HFFc6 (cell line): ENCODE results near the gene CEP104. TPM values are rescaled to one million over a fixed set of nuclear protein-coding genes. Genes with fewer than 3 reads are reported as not detected.

Experiments used
- DNase-seq: peaks from one replicate; pipeline ENCODE4 v3.0.0-alpha.2; 2018
- H3K27ac Mint-ChIP-seq: 2 replicates; pipeline ENCODE4 v1.8.0; 2020; ENCODE audit warnings: mild to moderate bottlenecking, mixed read lengths
- H3K27me3 Mint-ChIP-seq: 2 replicates; pipeline ENCODE4 v1.8.0; 2021; ENCODE audit warnings: mild to moderate bottlenecking, moderate library complexity, mixed read lengths; ENCODE audit not compliant: insufficient read depth
- H3K36me3 Mint-ChIP-seq: 2 replicates; pipeline ENCODE4 v1.8.0; 2021; ENCODE audit warnings: low read depth, mixed read lengths
- H3K4me1 Mint-ChIP-seq: 2 replicates; pipeline ENCODE4 v1.8.0; 2020; ENCODE audit warnings: low read depth, mixed read lengths
- H3K4me3 Mint-ChIP-seq: 2 replicates; pipeline ENCODE4 v1.8.0; 2020; ENCODE audit warnings: mild to moderate bottlenecking, moderate library complexity, mixed read lengths
- H3K9me3 Mint-ChIP-seq: 2 replicates; pipeline ENCODE4 v1.8.0; 2020; ENCODE audit warnings: mild to moderate bottlenecking, mixed read lengths
- total RNA-seq, 6 experiments: library from RNA; stranded (reverse); fragmentation: NEBNext Ultra II Directional; extraction: Animal tissue kit (Norgen Biotek cat#: 25700); gene quantifications; 2 replicates in 1 of 6; 3 replicates in 5 of 6; pipeline ENCODE4 v1.2.3, GENCODE V29; 2021
- TF ChIP-seq, protein P1 (sequence below): fragments of 200-600 bp; sonication (generic); IDR thresholded peaks from 2 replicates; pipeline ENCODE4 v1.5.0; 2021; ENCODE audit warnings: antibody characterized with exemption, mild to moderate bottlenecking

The CEP104 gene
- total RNA-seq, 6 experiments from 2014 or later: 43.2 to 63.4 (median 52.9) TPM

DNA sequence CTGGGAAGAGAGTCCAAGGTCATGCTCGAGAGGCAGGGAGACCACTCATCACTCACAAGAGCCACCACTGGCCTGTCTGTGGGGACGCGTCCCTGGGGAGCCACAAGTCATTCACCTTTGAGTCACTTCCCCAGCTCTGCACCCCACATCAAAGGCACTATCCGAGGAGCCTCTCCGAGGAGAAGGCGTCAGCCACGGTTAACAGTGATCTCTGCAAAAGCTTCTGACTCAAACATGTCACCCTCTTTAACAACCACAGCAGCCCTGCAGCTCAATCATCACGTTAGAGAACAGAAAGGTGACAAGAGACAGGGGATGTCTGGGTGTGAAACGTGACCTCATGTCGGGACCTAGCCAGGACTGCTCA is 69.7 kb downstream of the CEP104 start:
- Mint-ChIP-seq H3K36me3 (peaks cover 10% of the 10 kb centered on the region), H3K4me1 (no peaks in the 10 kb centered on the region), H3K27me3 (peaks cover 5% of the 10 kb centered on the region), H3K27ac (no peak overlapping the region), H3K4me3 (no peak overlapping the region), H3K9me3 (no peaks in the 10 kb centered on the region)
- TF ChIP-seq, protein P1, sequence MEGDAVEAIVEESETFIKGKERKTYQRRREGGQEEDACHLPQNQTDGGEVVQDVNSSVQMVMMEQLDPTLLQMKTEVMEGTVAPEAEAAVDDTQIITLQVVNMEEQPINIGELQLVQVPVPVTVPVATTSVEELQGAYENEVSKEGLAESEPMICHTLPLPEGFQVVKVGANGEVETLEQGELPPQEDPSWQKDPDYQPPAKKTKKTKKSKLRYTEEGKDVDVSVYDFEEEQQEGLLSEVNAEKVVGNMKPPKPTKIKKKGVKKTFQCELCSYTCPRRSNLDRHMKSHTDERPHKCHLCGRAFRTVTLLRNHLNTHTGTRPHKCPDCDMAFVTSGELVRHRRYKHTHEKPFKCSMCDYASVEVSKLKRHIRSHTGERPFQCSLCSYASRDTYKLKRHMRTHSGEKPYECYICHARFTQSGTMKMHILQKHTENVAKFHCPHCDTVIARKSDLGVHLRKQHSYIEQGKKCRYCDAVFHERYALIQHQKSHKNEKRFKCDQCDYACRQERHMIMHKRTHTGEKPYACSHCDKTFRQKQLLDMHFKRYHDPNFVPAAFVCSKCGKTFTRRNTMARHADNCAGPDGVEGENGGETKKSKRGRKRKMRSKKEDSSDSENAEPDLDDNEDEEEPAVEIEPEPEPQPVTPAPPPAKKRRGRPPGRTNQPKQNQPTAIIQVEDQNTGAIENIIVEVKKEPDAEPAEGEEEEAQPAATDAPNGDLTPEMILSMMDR: no peak
- no peak for DNase-seq

DNA sequence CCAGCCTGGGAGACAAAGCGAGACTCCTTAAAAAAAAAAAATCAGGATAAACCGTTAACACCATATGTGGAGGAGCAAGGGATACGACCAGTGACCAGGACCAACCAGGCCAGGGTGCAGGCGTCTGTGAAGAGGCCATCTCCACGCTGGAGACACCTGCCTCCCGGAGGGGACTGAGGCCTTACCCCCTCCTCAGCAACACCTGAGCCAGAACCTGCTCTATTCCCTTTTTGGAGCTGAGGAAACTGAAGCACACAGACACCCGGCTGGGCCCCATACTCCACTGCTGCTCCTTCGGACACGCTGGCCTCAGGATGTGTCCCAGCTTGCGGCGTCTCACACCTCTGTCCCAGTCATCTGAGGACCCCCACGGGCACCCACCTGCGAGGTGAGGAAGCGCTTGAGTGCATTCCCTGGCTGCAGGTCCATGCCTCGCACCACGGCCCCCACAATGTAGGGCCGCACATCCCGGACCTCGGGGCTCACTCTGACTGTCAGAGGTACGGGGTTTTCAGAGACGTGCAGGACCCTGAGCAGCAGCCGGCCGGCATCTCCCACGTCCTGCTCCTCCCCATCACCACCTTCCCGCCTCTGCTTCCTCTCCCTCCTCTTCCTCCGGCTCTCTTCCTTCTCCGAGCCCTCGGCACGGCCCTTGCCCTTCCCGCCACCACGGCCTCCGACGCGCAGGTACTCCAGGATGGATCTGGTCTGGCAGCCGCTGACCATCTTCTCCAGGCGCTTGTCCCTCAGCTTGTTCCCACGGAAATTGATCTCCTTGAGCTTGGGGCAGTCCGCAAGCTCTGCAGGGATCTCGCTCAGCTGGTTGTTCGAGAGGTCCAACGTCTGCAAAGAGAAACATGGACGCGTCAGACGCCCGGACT is 70.3 kb downstream of the CEP104 start:
- Mint-ChIP-seq H3K27me3 (peaks cover 6% of the 10 kb centered on the region), H3K4me3 (no peak overlapping the region), H3K4me1 (no peaks in the 10 kb centered on the region), H3K9me3 (no peaks in the 10 kb centered on the region), H3K36me3 (peaks cover 10% of the 10 kb centered on the region), H3K27ac (no peak overlapping the region)
- no peak for DNase-seq
- TF ChIP-seq, protein P1: no peak

DNA sequence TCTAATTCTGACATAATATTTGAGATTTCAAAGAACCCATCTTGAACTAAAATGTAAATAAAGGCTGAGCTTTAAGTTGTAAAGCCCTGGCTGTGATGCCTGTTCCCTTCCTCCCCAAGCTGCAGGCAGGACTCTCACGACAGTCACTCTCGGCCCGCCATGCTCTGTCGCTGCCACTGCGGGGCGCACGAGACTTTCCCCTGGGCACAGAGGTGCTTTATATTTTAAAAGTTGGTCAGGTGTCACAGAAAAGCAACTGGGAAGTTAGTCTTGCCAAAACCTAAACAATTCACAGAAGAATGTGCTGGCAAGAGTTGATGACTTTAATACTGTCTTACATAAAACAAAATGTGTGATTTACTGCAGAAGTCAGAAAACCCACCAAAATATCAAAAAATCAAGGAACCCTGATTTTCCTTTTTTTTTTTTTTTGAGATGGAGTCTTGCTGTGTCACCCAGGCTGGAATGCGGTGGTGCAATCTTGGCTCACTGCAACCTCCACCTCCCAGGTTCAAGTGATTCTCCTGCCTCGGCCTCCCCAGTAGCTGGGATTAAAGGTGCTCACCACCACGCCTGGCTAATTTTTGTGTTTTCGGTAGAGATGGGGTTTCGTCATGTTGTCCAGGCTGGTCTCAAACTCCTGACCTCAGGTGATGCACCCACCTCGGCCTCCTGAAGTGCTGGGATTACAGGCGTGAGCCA is 71.4 kb downstream of the CEP104 start:
- DNase-seq: no peak
- Mint-ChIP-seq H3K36me3 (peaks cover 10% of the 10 kb centered on the region), H3K27ac (no peak overlapping the region)

DNA sequence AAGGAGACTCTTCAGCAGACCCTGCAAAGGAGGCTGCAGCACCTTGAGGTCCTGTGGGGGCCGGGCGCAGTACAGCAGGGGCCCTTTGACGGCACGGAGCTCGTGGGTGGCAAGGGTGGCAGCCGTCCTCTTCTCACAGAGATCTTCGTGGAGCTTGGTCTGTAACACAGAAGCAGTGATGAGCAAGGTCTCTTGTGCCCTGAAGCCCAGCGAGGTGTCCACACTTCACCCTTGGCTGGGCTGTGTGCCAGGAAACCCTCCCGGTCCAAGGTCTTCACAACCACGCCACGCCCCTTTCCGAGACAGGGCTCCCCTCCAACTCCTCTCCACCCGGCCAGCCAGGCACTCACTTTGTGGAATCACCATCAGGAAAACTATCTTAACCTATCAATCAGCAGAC is 72.0 kb downstream of the CEP104 start:
- Mint-ChIP-seq H3K4me1 (no peaks in the 10 kb centered on the region), H3K4me3 (no peak overlapping the region), H3K9me3 (no peaks in the 10 kb centered on the region), H3K27me3 (peaks cover 6% of the 10 kb centered on the region), H3K27ac (no peak overlapping the region), H3K36me3 (peaks cover 15% of the 10 kb centered on the region)
- TF ChIP-seq, protein P1: no peak
- no peak for DNase-seq

More for the DNA sequence above, 71.4 kb downstream of the CEP104 start:
- Mint-ChIP-seq H3K9me3 (no peaks in the 10 kb centered on the region), H3K4me3 (no peak overlapping the region), H3K4me1 (no peaks in the 10 kb centered on the region), H3K27me3 (peaks cover 6% of the 10 kb centered on the region)
- TF ChIP-seq, protein P1: no peak

DNA sequence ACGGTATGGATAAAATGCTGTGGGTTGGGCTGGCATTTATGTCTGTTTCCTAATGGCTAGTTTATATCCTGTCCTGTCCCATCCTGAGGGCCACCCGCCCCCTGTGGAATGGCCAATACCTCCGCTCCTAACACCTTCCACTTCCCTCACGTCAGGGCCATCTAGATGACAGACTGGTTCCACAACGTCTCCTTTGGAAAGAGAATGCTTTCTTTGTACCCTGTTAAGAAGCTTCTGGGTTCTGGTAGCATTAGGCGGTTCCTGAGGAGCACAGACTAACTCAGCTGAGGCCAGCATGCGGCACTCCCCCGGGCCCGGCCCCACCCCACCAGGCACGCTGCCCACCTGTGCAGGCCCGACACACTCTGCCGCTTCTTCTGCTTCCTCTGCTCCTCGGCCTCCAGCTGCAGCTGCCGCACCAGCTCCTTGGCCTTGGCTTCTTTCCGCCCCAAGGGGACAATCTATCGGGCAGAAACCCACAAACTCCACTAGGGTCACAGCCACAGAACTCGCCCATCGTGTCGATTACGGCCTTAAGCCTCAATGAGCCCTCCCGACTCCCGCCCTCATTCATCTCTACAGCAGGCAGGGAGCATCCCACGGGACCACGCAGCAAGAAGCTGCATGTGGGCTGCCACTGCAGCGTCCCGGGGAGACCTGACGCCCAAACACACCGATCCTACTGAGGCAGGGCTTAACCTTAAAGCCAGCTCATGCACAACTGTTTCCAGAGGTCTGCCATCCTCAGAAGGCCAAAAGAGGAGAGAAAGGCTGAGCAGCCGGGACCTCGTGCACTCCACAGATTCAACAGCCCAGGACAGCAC is 73.1 kb downstream of the CEP104 start:
- Mint-ChIP-seq H3K27me3 (peaks cover 6% of the 10 kb centered on the region), H3K4me1 (no peaks in the 10 kb centered on the region), H3K36me3 (peaks cover 21% of the 10 kb centered on the region), H3K9me3 (no peaks in the 10 kb centered on the region), H3K4me3 (no peak overlapping the region), H3K27ac (no peak overlapping the region)
- DNase-seq: no peak
- TF ChIP-seq, protein P1: no peak
